ENCODE results near the gene FRY. TPM values are rescaled to one million over a fixed set of nuclear protein-coding genes. Genes with fewer than 3 reads are reported as not detected.

Gene FRY
- total and polyA plus RNA-seq, 9 of the 15 experiments (the other 6 are each of a cell fraction or from before 2014, with no cell fraction given), result 0.03 to 0.31 (median 0.11) TPM; not detected in 3

GRCh38 chr13:32213626-32214025, 182.1 kb downstream of the FRY start:
- no peaks in the 10 kb centered on the region for H3K9me3 ChIP-seq (replicated peaks; ENCODE audit: control insufficient read depth, insufficient read depth, low read depth, low read length)
- no peaks in the 10 kb centered on the region for H3K79me2 ChIP-seq (ENCODE audit: control insufficient read depth, insufficient read depth, low read length)
- peaks cover 0 to 8% of the 10 kb centered on the region in 2 experiments for H3K27me3 ChIP-seq (ENCODE audit: control insufficient read depth in 2 of 2, insufficient read depth in 2 of 2, low read length in 2 of 2)
- in situ Hi-C loops (cut with MboI), result no loop called here
- H3K9ac ChIP-seq (ENCODE audit: insufficient read depth in 1 of 2, low read depth in 2 of 2, low read length in 2 of 2), result no peak overlapping the region
- DNase-seq (ENCODE audit: extremely low read depth in 1 of 4, low spot score in 3 of 4), result no peak
- no peak overlapping the region for H3K27ac ChIP-seq (ENCODE audit: extremely low read depth, low read depth, low read length)
- no peaks in the 10 kb centered on the region for H4K20me1 ChIP-seq (replicated peaks; ENCODE audit: control insufficient read depth, insufficient read depth, low read length)
- no peak overlapping the region for H3K4me2 ChIP-seq (ENCODE audit: insufficient read depth, low read length)
- H3K36me3 ChIP-seq (ENCODE audit: control insufficient read depth, insufficient read depth, low read length), result no peaks in the 10 kb centered on the region
- intact Hi-C loops (cut with micrococcal nuclease), result no loop called here
- H3K4me1 ChIP-seq (replicated peaks in 1 of 2; ENCODE audit: control insufficient read depth in 2 of 2, insufficient read depth in 2 of 2, low read length in 2 of 2), result no peaks in the 10 kb centered on the region
- FAIRE-seq, result no peak
- no peak overlapping the region for H2AFZ ChIP-seq (ENCODE audit: low read depth, low read length)
- no TSS peak for BruUV-seq (replicated peaks)
- no peak overlapping the region for H3K4me3 ChIP-seq
- ATAC-seq, result no peak
- ChIA-PET CTCF (ENCODE audit: low intra/inter-chr PET ratio) (no interaction called here), POLR2A (interaction anchor here (0.5 kb wide), 1 partner anchor 374 kb away, joined by 3 read pairs; no protein-coding TSS in a partner anchor)
- no peaks in the 10 kb centered on the region for H3K9me1 ChIP-seq (ENCODE audit: control insufficient read depth, insufficient read depth, low read length)
- no peak for TF ChIP-seq ELF2 (CRISPR knock-in tag; IDR thresholded peaks at IDR 0.05)
- TF ChIP-seq SNIP1 (IDR thresholded peaks at IDR 0.05; ENCODE audit: low read depth), result no peak
- no peak for TF ChIP-seq HDAC6 (IDR thresholded peaks at IDR 0.05; ENCODE audit: low read depth, low read length)
- no peak for TF ChIP-seq HEY1 (CRISPR knock-in tag; IDR thresholded peaks at IDR 0.05; ENCODE audit: borderline replicate concordance)
- TF ChIP-seq ZNF445 (CRISPR knock-in tag; IDR thresholded peaks at IDR 0.05; ENCODE audit: low read depth), result no peak
- TF ChIP-seq NUFIP1 (IDR thresholded peaks at IDR 0.05; ENCODE audit: partially characterized antibody), result no peak
- no peak for TF ChIP-seq HNRNPLL (IDR thresholded peaks at IDR 0.05; ENCODE audit: low read depth, low read length, poor library complexity, severe bottlenecking)
- TF ChIP-seq, protein P1, sequence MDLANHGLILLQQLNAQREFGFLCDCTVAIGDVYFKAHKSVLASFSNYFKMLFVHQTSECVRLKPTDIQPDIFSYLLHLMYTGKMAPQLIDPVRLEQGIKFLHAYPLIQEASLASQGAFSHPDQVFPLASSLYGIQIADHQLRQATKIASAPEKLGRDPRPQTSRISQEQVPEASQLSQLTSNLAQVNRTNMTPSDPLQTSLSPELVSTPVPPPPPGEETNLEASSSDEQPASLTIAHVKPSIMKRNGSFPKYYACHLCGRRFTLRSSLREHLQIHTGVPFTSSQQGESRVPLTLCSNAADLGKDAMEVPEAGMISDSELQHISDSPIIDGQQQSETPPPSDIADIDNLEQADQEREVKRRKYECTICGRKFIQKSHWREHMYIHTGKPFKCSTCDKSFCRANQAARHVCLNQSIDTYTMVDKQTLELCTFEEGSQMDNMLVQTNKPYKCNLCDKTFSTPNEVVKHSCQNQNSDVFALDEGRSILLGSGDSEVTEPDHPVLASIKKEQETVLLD (IDR thresholded peaks at IDR 0.05), result no peak
- no peak for TF ChIP-seq CBX2 (IDR thresholded peaks at IDR 0.05; ENCODE audit: insufficient read depth, low read length, poor library complexity, severe bottlenecking)
- TF ChIP-seq SRSF7 (optimal IDR thresholded peaks at IDR 0.05; ENCODE audit: low read depth, low read length), result no peak
- TF ChIP-seq XRCC3 (IDR thresholded peaks at IDR 0.05), result no peak
- TF ChIP-seq, protein P2, sequence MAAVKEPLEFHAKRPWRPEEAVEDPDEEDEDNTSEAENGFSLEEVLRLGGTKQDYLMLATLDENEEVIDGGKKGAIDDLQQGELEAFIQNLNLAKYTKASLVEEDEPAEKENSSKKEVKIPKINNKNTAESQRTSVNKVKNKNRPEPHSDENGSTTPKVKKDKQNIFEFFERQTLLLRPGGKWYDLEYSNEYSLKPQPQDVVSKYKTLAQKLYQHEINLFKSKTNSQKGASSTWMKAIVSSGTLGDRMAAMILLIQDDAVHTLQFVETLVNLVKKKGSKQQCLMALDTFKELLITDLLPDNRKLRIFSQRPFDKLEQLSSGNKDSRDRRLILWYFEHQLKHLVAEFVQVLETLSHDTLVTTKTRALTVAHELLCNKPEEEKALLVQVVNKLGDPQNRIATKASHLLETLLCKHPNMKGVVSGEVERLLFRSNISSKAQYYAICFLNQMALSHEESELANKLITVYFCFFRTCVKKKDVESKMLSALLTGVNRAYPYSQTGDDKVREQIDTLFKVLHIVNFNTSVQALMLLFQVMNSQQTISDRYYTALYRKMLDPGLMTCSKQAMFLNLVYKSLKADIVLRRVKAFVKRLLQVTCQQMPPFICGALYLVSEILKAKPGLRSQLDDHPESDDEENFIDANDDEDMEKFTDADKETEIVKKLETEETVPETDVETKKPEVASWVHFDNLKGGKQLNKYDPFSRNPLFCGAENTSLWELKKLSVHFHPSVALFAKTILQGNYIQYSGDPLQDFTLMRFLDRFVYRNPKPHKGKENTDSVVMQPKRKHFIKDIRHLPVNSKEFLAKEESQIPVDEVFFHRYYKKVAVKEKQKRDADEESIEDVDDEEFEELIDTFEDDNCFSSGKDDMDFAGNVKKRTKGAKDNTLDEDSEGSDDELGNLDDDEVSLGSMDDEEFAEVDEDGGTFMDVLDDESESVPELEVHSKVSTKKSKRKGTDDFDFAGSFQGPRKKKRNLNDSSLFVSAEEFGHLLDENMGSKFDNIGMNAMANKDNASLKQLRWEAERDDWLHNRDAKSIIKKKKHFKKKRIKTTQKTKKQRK (IDR thresholded peaks at IDR 0.05; ENCODE audit: borderline replicate concordance, low read depth, low read length), result no peak
- TF ChIP-seq JUND (IDR thresholded peaks at IDR 0.05; ENCODE audit: borderline replicate concordance, low read depth, low read length), result no peak
- no peak for TF ChIP-seq JUND (tag; IDR thresholded peaks at IDR 0.05; ENCODE audit: borderline replicate concordance, low read depth, low read length)
- no peak for TF ChIP-seq FOXA3 (CRISPR knock-in tag; conservative IDR thresholded peaks at IDR 0.05 in 1 of 2, IDR thresholded peaks at IDR 0.05 in 1 of 2)
- no peak for TF ChIP-seq TEAD1 (CRISPR knock-in tag; IDR thresholded peaks at IDR 0.05)
- TF ChIP-seq FOXK1 (CRISPR knock-in tag; IDR thresholded peaks at IDR 0.05; ENCODE audit: borderline replicate concordance), result no peak

Data from K562 (cell line).